Nephron progenitor cell (in vitro differentiated cells): ENCODE data around the gene STT3B.

Experiments
- DNase-seq: peaks from one replicate; pipeline ENCODE4 v3.0.0; 2021
- H3K27ac Mint-ChIP-seq: 2 replicates; pipeline ENCODE4 v1.8.0; 2021; ENCODE audit warnings: mild to moderate bottlenecking, moderate library complexity, mixed read lengths
- H3K27me3 Mint-ChIP-seq: 2 replicates; pipeline ENCODE4 v1.8.0; 2021; ENCODE audit warnings: mild to moderate bottlenecking, low read depth, mixed read lengths; ENCODE audit not compliant: poor library complexity
- H3K36me3 Mint-ChIP-seq: 2 replicates; pipeline ENCODE4 v1.8.0; 2021; ENCODE audit warnings: low read depth, mixed read lengths
- H3K4me1 Mint-ChIP-seq: 2 replicates; pipeline ENCODE4 v1.8.0; 2021; ENCODE audit warnings: mixed read lengths
- H3K4me3 Mint-ChIP-seq: 2 replicates; pipeline ENCODE4 v1.8.0; 2021; ENCODE audit warnings: mild to moderate bottlenecking, moderate library complexity, mixed read lengths
- H3K9me3 Mint-ChIP-seq: 2 replicates; pipeline ENCODE4 v1.8.0; 2021; ENCODE audit warnings: mild to moderate bottlenecking, moderate library complexity, mixed read lengths
- CTCF ChIP-seq: fragments of 200-600 bp; sonication (generic); IDR thresholded peaks from 2 replicates; pipeline ENCODE4 v1.5.0; 2021; ENCODE audit warnings: antibody characterized with exemption

STT3B gene

GRCh38 chr3:31577232-31577631, 44.5 kb downstream of the STT3B start:
- peaks cover 15% of the 10 kb centered on the region for H3K9me3 Mint-ChIP-seq
- H3K4me3 Mint-ChIP-seq, result no peak overlapping the region
- no peaks in the 10 kb centered on the region for H3K27me3 Mint-ChIP-seq
- TF ChIP-seq CTCF, result no peak
- peaks cover 9% of the 10 kb centered on the region for H3K4me1 Mint-ChIP-seq
- no peak overlapping the region for H3K27ac Mint-ChIP-seq
- no peak for DNase-seq
- H3K36me3 Mint-ChIP-seq, result peaks cover 59% of the 10 kb centered on the region

GRCh38 chr3:31579828-31580227, 47.1 kb downstream of the STT3B start:
- Mint-ChIP-seq H3K36me3 (peaks cover 85% of the 10 kb centered on the region), H3K9me3 (peaks cover 40% of the 10 kb centered on the region), H3K27me3 (no peaks in the 10 kb centered on the region), H3K27ac (no peak overlapping the region), H3K4me3 (no peak overlapping the region), H3K4me1 (peaks cover 9% of the 10 kb centered on the region)
- DNase-seq, result no peak
- TF ChIP-seq CTCF, result no peak

- Mint-ChIP-seq H3K4me1 (peaks cover 3% of the 10 kb centered on the region), H3K27me3 (no peaks in the 10 kb centered on the region), H3K4me3 (no peak overlapping the region), H3K27ac (no peak overlapping the region), H3K9me3 (peaks cover 48% of the 10 kb centered on the region), H3K36me3 (peaks cover 93% of the 10 kb centered on the region)
- no peak for TF ChIP-seq CTCF
- no peak for DNase-seq
Measured at GRCh38 chr3:31580645-31581044, 47.9 kb downstream of the STT3B start.

GRCh38 chr3:31581660-31582059, 48.9 kb downstream of the STT3B start:
- Mint-ChIP-seq H3K27me3 (no peaks in the 10 kb centered on the region), H3K9me3 (peaks cover 58% of the 10 kb centered on the region), H3K36me3 (peaks cover 100% of the 10 kb centered on the region), H3K27ac (no peak overlapping the region), H3K4me3 (no peak overlapping the region), H3K4me1 (no peaks in the 10 kb centered on the region)
- no peak for DNase-seq
- no peak for TF ChIP-seq CTCF

- no peak for TF ChIP-seq CTCF
- peaks cover 95% of the 10 kb centered on the region for H3K9me3 Mint-ChIP-seq
- H3K36me3 Mint-ChIP-seq, result peaks cover 100% of the 10 kb centered on the region
- no peak for DNase-seq
- H3K27me3 Mint-ChIP-seq, result peaks cover 4% of the 10 kb centered on the region
- H3K4me1 Mint-ChIP-seq, result peaks cover 6% of the 10 kb centered on the region
- no peak overlapping the region for H3K4me3 Mint-ChIP-seq
- H3K27ac Mint-ChIP-seq, result no peak overlapping the region
Measured at GRCh38 chr3:31589228-31589627, 56.5 kb downstream of the STT3B start.

- Mint-ChIP-seq H3K4me3 (no peak overlapping the region), H3K27ac (no peak overlapping the region), H3K4me1 (peaks cover 18% of the 10 kb centered on the region), H3K27me3 (peaks cover 4% of the 10 kb centered on the region), H3K9me3 (peaks cover 82% of the 10 kb centered on the region), H3K36me3 (peaks cover 100% of the 10 kb centered on the region)
- DNase-seq, result no peak
- TF ChIP-seq CTCF, result no peak
Measured at GRCh38 chr3:31590650-31591049, 57.9 kb downstream of the STT3B start.
